Inflammatory macrophage (primary cell): Measurements from ENCODE around the gene DLK2.
"Not testable (repeated sequence)": the region's sequence is repeated elsewhere in the genome, so short reads cannot be mapped to it uniquely, and the experiment has no call there.

Source experiments
- DNase-seq, 2 donors: peaks; one replicate each; pipeline ENCODE4 v3.0.0-alpha.2; 2020 to 2022
- total RNA-seq, 18 experiments: gene quantifications; one replicate each; lab custom pipeline; 2026; ENCODE audit warnings: mixed read lengths in 6 of 18, inconsistent platforms in 2 of 18; lab: John Stamatoyannopoulos, UW

Gene DLK2
- total RNA-seq, result 0 to 0.16 (median 0.03) reads per million in 18 experiments

DNA sequence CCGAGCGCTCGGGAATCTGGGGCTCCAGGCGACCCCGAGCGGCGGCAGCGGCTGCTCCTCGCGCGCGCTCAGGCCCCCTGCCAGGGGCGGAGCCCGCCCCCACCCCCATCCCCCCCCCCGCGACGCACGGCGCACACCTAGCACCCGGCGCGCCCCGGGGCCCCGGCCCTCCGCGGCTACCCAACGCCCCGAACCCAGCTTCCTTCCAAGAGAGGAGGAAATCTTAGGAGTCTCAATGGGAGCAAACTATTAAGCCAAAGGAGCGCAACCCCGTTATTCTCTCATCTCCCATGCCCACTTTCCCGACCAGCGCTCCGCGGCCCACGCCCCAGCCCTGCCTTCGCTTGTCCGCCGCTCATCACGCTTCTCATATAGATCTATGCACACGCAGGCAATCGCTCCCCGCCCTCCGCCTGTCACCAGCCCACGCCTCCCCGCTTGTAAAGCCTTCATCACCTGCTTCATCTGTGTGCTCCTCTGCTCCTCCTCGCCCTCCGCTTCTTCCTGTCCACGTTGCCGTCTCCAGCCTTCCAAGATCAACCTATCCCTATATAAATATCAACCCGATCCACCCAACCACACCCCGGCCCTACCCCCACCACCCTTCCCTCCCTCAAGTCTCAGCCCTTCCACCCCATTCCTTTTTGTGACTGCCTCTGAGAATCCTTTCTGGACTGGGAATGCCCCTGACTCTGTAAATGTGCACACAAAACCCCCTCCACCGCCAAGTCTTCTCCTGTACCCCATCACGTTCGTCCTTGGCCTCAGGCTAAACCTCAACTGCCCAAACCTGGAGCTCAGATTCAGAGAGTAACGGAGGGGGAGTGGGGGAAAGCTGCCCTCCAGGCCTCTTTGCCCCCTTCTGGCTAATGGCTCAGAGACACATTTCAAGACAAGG, at the start of gene DLK2:
DLK2 (minus strand) TSS at position 18 of the 898 bp plus-strand sequence. CDS start 723 bp downstream, outside the sequence.
- peak in 1 of 2 donors; percentile 11 for DNase-seq

GRCh38 chr6:43503443-43503842, 48.1 kb upstream of the DLK2 start:
- no peak for DNase-seq

- DNase-seq, result no peak
These were observed 47.3 kb upstream of the DLK2 start for GRCh38 chr6:43502666-43503065.

- DNase-seq, result no peak
These were observed 45.6 kb upstream of the DLK2 start for GRCh38 chr6:43500921-43501320.

- no peak for DNase-seq
These were observed 43.9 kb upstream of the DLK2 start for GRCh38 chr6:43499028-43499815.

DNA sequence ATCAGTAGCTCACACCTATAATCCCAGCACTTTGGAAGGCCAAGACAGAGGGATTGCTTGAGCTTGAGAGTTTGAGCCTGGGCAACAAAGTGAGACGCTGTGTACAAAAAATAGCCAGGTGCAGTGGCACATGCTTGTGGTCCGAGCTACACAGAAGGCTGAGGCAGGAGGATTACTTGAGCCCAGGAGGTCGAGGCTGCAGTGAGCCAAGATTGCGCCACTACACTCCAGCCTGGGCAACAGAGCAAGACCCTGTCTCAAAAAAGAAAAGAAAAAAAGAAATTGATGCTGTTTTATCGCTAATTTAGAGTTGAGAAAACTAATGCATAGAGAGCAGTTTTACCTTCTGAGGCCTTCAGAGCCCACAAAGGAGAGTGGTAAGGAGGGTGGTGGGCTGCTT, 42.9 kb upstream of the DLK2 start:
- not testable (repeated sequence) for DNase-seq

DNA sequence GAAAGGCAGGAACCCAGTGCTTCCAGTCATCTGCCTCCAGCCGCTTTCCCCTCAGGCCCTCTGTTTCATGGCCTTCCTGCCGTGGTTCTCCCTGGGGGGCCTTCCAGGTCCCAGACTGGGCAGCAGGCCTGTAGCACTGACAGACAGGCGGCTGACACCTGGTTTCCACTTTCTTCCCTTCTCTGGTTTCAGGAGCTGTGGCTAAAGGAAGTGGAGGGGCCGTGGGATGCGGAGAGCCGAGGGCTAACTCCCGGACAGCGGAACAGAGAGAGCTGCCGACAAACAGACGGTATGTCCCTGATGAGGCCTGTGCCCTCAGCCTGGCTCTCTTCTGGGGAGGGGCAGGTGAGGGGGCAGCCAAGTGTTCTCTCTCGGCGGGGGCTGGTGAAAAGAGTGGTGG, 42.3 kb upstream of the DLK2 start:
- no peak for DNase-seq

GRCh38 chr6:43497129-43497396, 41.7 kb upstream of the DLK2 start:
- no peak for DNase-seq

DNA sequence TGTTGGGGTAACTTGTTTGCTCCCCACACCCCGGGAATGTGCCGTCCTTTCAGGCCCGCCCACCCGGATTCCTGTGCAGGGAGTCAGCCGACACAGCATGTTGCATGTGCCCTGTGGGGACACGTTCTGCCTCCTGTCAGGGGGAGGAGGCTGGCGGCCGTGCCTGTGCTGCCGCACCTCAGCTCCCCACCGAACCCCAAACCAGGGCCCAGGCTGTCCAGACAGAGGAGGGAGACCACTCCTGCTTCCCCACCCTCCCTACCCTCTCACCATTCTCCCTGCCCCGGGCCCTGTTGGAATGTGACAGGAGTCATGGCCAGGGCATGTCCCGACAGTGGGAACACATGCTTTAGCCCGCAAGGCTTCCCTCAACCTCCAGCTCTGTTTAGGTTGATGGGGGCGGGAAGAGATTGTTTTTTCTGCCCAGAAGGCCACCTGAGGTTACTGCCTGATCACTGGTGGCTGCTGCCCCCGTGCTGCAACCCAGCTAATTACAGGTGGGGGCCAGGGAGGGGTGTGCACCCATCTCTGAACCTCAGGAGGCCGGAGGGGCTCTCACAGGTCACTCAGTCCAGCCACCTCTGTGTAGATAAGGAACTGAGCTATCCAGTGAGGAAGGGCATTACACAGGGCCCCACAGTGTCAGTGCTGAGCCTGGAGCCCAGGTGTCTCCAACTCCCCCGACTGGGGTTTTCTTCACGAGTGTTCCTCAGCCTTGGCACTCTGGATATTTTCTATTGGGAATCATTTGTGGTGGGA, 41.2 kb upstream of the DLK2 start:
- DNase-seq, result no peak

DNA sequence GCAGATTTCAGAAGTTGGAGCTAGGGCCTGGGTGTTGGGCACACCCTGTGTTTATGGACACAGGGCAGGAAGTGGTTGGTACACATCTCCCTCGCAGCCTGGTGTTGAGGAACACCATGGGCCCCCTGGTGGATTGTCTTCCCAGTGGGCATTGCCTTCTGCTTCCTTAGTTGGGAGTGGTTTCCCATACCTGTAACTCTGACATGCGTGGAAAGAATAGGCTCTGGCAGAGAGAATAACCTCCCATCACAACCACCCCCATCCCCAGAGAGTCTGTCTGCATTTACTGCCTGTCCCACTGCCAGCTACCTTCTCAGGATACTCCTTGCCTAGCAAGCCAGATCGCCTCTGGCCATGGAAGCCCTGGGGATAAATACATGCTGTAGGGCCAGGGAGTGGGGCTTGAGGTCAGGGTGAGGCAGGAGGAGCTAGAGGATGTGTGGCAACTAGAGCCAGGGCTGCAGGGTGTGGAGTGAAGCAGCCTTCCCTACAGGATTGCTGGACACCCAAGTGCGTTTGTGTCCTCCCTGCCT, 40.1 kb upstream of the DLK2 start:
- DNase-seq, result peak in 1 of 2 donors; percentile 5

DNA sequence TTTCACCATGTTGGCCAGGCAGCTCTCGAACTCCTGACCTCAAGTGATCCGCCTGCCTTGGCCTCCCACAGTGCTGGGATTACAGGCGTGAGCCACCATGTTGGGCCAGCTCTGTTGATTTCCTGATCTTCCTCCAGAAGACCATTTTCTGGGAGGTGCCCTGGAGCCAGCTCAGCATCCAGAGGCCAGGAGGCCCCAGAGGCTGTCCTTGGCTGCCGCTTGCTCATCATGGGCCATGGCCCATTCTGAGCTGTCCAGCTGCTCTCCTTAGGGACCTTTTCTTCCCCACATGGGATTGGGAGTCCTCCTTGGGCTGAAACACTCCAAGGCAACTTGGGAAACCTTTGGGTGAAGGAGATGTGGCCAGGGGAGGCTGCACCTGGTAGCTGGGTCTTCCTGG, 39.4 kb upstream of the DLK2 start:
- DNase-seq, result no peak

DNA sequence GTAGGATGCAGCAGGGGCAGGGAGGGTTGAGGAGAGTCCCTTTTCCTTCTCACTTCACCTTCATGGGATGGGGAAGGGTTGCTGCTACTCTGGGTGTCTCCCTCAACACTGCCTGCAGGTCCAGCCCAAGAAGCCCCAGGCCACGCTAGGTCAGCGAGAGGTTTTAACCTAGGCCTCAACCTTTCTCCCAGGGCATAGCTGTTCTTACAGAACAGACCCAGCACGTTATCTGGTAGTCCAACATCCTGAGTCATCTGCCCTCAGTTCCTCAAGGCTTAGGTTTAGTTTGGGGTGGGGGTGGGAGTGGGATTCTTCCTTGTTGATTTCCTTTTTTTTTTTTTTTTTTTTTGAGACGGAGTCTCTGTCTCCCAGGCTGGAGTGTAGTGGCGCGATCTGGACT, 39.0 kb upstream of the DLK2 start:
- no peak for DNase-seq

DNA sequence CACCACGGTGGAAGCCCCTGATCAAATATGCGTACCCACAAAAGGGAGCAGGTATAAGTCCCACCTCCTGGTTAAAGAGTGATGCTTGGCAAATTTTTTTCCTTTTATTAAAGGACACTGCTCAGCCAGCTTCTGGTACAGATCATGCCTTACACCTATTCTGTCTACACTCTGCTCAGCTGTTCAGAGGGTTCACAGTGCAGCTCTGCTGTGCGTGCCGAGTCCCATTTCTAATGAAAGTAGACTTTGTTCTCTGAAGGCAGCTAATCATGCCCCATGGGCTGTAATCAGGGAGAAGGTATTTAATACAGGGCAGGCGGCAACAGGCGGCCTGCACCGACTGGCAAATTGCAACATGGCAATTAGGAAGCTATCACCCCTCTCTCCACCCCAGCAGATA, 38.5 kb upstream of the DLK2 start:
- DNase-seq, result no peak

- DNase-seq, result no peak
These were observed 37.9 kb upstream of the DLK2 start for GRCh38 chr6:43493230-43493629.

DNA sequence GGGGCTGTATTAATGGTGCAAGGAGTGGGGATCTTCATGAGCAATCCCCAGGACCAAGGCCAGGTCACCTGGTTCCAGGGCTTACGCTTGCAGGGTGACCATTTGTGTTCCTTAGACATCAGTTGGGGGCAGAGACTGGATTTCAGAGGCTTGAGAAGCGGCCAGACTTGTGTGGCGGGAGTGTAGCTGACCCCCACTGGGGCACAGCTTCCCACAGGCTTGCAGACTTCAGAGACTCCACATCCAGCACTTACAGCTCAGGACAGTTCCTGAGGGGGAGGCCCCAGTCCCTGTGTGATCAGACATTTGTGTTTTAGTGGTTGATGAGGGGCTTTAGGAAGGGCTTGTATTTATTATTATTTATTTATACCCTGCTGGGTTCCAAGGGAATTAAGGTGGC, 37.3 kb upstream of the DLK2 start:
- DNase-seq, result no peak

DNA sequence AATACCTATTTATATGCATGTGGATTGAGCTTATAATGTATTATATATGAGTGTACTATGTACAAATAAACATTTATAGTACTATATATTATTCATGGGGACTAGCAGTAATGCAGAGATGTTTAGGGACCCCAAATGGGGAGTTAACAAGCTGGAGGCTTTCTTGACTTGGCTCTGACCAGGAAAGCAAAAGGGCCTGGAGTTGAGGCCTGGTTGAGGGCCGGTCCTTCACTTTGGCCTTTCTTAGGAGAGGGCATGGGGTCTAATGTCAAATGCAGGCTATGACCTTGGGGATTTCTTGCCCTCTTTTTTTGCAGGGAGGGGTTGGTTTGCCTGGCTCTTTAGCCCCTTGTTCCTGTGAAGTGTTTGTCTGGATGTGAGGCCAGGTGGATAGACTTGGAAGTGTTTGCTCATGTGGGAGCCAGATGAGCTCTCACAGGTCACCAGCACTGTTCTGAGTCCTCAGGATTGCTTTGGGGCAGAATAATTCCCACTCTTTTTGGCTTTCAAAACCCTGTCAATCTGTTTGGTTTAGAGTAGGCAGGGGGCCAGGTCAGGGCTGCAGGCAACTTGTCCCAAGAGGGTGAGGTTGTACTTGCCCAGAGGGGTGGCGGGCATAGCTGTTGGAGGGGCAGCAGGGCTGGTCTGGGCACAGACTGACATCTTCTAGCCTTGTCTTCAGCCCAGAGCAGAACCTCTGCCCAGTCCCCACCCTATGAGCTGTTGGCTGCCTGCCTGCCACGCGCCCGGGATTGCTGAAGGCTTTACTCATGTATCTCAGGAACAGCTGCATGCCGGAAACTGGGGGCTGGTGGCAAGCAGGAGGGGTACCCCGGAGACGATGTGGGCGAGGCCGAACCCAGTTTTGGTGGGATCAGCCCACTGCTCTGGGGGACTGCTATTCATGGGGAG, 36.7 kb upstream of the DLK2 start:
- no peak for DNase-seq

GRCh38 chr6:43490523-43490939, 35.2 kb upstream of the DLK2 start:
- no peak for DNase-seq

GRCh38 chr6:43489277-43490072, 34.1 kb upstream of the DLK2 start:
- DNase-seq, result no peak

GRCh38 chr6:43488667-43489276, 33.4 kb upstream of the DLK2 start:
- no peak for DNase-seq

DNA sequence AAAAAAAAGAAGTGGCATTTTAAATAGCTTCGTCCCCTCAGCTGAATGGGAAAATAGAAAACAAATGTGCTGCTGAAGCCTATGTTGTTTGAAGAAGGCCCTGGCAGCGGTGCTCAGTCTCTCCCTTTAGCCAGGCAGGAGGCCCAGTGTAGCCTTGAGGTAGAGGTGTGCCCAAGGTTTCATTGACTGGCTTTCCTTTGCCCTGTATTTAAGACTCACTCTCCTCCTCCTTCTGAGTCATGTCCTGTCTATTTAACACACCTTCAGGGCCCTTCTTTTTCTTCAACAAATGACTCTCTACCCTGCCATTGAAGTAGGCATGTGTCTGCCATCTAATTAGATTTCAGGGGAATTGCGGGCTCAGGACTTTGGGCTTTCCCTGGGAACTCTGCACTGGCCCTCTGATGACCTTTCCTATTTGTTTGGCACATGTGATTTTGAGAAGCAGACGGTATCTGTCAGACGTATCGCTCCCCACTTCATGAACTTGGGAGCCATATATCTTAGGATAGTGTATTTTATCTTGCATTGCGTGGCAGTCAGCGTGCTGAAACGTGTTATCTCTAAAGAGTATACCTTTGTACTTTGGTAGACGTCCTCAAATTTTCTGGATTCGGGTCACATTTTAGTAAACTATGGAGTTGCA, 26.4 kb upstream of the DLK2 start:
- DNase-seq, result no peak
